Osteoblast (primary cell): ENCODE results near the gene CLMP. TPM values are rescaled to one million over a fixed set of nuclear protein-coding genes. Genes with fewer than 3 reads are reported as not detected.
A peak's percentile ranks its signal among the peaks of the same experiment; 100 is the strongest.

Experiments used
- DNase-seq: peaks from one replicate; pipeline ENCODE4 v3.0.0; 2011; ENCODE audit warnings: low spot score, mixed read lengths; ENCODE audit not compliant: insufficient read length; ENCODE audit errors: missing footprints
- H2AFZ ChIP-seq: 2 replicates; pipeline ENCODE4 v1.6.0; 2011; ENCODE audit warnings: mild to moderate bottlenecking, low read length
- H3K27ac ChIP-seq: 2 replicates; pipeline ENCODE4 v1.5.1; 2011; ENCODE audit warnings: mild to moderate bottlenecking, low read depth, low read length, moderate library complexity
- H3K27me3 ChIP-seq: 2 replicates; pipeline ENCODE4 v1.6.0; 2012; ENCODE audit warnings: mild to moderate bottlenecking, control low read depth, inconsistent platforms, low read length, moderate library complexity; ENCODE audit not compliant: insufficient read depth
- H3K36me3 ChIP-seq: 2 replicates; pipeline ENCODE4 v1.5.1; 2011; ENCODE audit warnings: mild to moderate bottlenecking, low read length, control low read depth, moderate library complexity; ENCODE audit not compliant: insufficient read depth
- H3K4me1 ChIP-seq: 2 replicates; pipeline ENCODE4 v1.5.1; 2011; ENCODE audit warnings: mild to moderate bottlenecking, low read length, control low read depth, moderate library complexity; ENCODE audit not compliant: insufficient read depth
- H3K4me2 ChIP-seq: 2 replicates; pipeline ENCODE4 v1.6.0; 2011; ENCODE audit warnings: mild to moderate bottlenecking, low read length; ENCODE audit not compliant: insufficient read depth
- H3K4me3 ChIP-seq: fragments of 200-600 bp; sonication (generic); 3 replicates; pipeline ENCODE4 v1.5.1; 2012; ENCODE audit warnings: mild to moderate bottlenecking, low read length, inconsistent platforms; ENCODE audit not compliant: insufficient read depth
- H3K79me2 ChIP-seq: 2 replicates; pipeline ENCODE4 v1.6.0; 2012; ENCODE audit warnings: mild to moderate bottlenecking, low read length, control low read depth, inconsistent platforms; ENCODE audit not compliant: insufficient read depth
- H3K9me3 ChIP-seq: 2 replicates; pipeline ENCODE4 v1.5.1; 2011; ENCODE audit warnings: low read depth, low read length, control low read depth
- H4K20me1 ChIP-seq: 2 replicates; pipeline ENCODE4 v1.6.0; 2012; ENCODE audit warnings: mild to moderate bottlenecking, low read length, control low read depth; ENCODE audit not compliant: insufficient read depth
- total RNA-seq: library from RNA; depleted of rRNA; stranded (reverse); fragments of >200 nt; gene quantifications from 2 replicates; pipeline ENCODE4 v1.2.3, GENCODE V29; 2012
- TF ChIP-seq, protein P1 (sequence below): IDR thresholded peaks from 2 replicates; pipeline ENCODE4 v1.5.1; 2011; ENCODE audit warnings: mild to moderate bottlenecking, low read depth, low read length, moderate library complexity; ENCODE audit errors: extremely low read depth

The CLMP gene
- total RNA-seq, 1 donor = 210 TPM

DNA sequence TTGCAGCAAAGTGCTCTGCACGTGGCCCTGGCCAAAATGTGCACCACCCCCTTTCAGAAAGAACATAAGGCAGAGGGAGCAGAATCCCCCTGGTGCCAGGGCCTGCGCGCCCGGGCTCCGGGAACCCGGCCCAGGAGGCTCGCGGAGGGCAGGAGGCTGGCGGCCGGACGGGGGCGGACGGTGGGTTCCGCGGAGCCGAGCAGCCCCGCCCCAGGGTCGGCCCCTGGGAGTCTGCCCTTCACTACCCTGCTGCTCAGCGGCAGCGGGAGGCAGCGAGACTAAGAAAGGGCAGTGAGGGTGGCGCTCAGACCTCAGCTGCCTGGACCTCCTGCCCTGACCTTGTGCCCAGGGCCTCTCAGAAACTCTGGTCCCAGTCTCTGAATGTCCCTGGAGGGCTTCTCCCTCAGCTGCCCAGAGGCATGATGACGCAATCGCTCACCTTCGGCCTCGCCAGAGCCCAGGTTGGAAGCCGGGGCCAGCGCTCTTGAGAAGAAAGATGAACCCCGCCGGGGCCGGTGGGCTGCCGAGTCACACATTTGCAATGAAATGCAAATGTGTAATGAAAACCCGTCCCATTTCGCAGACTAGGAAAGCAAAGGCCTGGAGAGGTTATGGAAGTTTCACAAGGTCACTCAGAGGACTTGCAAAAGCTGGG is 1.1 kb upstream of the CLMP start:
- Histone ChIP-seq H3K4me3 (peak overlapping the region; percentile 91), H3K79me2 (peaks cover 53% of the 10 kb centered on the region), H3K4me2 (peak overlapping the region; percentile 88)

DNA sequence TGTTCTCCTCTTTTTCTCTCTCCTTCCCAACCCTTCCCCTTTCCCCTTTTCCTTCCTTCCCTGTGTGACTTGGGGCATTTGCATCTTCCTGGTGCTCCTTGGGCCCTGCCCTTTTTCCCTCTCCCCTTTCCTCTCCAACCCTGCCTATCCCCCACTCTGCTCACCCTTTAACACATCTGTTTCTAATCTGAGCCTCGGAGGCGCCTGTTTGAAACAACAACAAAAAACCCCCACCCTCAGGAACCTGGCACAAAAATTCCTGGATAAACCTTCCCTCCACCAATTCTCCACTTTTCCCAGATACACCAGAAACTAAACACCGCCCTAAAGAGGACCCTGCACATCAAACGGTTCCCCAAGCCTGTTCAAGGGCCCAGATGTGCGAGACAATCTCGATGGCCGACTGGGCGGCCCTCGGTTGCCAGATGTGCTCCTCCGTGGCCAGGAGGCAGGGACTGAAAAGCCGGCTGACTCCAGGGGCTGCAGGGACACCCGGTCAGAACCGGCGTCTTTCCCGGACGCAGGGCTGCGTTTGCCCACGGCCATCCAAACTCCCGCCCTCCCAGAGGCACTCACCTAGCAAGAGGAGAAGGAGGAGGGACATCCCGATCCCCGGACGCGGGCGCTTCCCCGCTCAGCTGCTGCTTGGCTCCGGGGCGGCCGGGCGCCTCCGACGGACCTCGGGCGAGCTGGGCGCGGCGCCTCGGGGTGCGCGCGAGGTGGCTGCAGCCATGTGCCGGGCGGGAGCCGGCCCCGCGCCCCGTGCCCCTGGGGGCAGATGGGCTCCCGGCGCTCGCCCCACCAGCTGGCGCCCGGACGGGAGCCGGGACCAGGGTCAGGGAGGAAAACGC is 486 bp downstream of the CLMP start:
- peaks cover 32% of the 10 kb centered on the region for H3K36me3 ChIP-seq
- no peaks in the 10 kb centered on the region for H3K9me3 ChIP-seq
- H4K20me1 ChIP-seq = peaks cover 21% of the 10 kb centered on the region
- DNase-seq = peak; percentile 84
- peak overlapping the region; percentile 88 for H3K4me2 ChIP-seq
- no peaks in the 10 kb centered on the region for H3K27me3 ChIP-seq
- H2AFZ ChIP-seq = peak overlapping the region; percentile 42
- peak overlapping the region; percentile 97 for H3K27ac ChIP-seq
- H3K4me1 ChIP-seq = peaks cover 68% of the 10 kb centered on the region
- H3K4me3 ChIP-seq = peak overlapping the region; percentile 91
- TF ChIP-seq, protein P1, sequence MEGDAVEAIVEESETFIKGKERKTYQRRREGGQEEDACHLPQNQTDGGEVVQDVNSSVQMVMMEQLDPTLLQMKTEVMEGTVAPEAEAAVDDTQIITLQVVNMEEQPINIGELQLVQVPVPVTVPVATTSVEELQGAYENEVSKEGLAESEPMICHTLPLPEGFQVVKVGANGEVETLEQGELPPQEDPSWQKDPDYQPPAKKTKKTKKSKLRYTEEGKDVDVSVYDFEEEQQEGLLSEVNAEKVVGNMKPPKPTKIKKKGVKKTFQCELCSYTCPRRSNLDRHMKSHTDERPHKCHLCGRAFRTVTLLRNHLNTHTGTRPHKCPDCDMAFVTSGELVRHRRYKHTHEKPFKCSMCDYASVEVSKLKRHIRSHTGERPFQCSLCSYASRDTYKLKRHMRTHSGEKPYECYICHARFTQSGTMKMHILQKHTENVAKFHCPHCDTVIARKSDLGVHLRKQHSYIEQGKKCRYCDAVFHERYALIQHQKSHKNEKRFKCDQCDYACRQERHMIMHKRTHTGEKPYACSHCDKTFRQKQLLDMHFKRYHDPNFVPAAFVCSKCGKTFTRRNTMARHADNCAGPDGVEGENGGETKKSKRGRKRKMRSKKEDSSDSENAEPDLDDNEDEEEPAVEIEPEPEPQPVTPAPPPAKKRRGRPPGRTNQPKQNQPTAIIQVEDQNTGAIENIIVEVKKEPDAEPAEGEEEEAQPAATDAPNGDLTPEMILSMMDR = no peak
- H3K79me2 ChIP-seq = peaks cover 69% of the 10 kb centered on the region

More for the DNA sequence above, 1.1 kb upstream of the CLMP start:
- TF ChIP-seq, protein P1 = no peak
- DNase-seq = no peak
- H3K27ac ChIP-seq = peak overlapping the region; percentile 97
- no peaks in the 10 kb centered on the region for H3K27me3 ChIP-seq
- H2AFZ ChIP-seq = peak overlapping the region; percentile 88
- peaks cover 21% of the 10 kb centered on the region for H3K36me3 ChIP-seq
- peaks cover 20% of the 10 kb centered on the region for H4K20me1 ChIP-seq
- no peaks in the 10 kb centered on the region for H3K9me3 ChIP-seq
- H3K4me1 ChIP-seq = peaks cover 52% of the 10 kb centered on the region

DNA sequence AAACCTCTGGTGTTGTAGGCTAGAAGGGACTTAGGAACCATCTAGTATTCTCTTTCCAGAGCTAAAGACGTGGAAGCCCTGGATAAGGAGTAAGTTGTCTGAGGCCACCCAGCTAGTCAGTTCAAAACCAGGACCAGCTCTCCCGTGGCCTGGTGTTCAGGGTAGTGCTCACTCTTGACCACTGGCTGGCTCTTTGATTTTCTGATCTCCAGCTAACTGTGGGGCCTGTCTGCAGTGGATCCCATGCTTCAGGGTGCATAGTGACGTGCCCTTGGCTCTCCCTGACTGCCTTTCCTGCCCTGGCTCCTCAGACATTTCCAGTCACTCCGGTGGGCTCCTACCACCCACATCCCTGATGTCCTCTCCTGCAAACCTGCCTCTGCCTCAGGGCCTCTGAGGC is 1.3 kb downstream of the CLMP start:
- DNase-seq = peak; percentile 86
- H3K27ac ChIP-seq = peak overlapping the region; percentile 97
- H3K79me2 ChIP-seq = peaks cover 77% of the 10 kb centered on the region

More for the DNA sequence above, 1.3 kb downstream of the CLMP start:
- Histone ChIP-seq H3K27me3 (no peaks in the 10 kb centered on the region), H3K4me1 (peaks cover 76% of the 10 kb centered on the region), H3K4me2 (peak overlapping the region; percentile 88), H2AFZ (no peak overlapping the region), H4K20me1 (peaks cover 21% of the 10 kb centered on the region), H3K4me3 (peak overlapping the region; percentile 91), H3K9me3 (no peaks in the 10 kb centered on the region), H3K36me3 (peaks cover 36% of the 10 kb centered on the region)
- TF ChIP-seq, protein P1 = no peak
